KBM-7 (cell line): ENCODE data around the gene IGFLR1.
"Not testable (repeated sequence)": the region's sequence is repeated elsewhere in the genome, so short reads cannot be mapped to it uniquely, and the experiment has no call there.

Experiments used
- DNase-seq: peaks from one replicate; pipeline ENCODE4 v3.0.0-alpha.2; 2015
- in situ Hi-C: fragments of 300-500 bp; cut with MboI; formaldehyde crosslinking; loops from 2 replicates; pipeline ENCODE4 v1.14.3; 2020; ENCODE audit warnings: low sequenced_read_pairs, low pct_unique_long_range_greater_than_20kb, mixed read lengths

Gene IGFLR1

DNA sequence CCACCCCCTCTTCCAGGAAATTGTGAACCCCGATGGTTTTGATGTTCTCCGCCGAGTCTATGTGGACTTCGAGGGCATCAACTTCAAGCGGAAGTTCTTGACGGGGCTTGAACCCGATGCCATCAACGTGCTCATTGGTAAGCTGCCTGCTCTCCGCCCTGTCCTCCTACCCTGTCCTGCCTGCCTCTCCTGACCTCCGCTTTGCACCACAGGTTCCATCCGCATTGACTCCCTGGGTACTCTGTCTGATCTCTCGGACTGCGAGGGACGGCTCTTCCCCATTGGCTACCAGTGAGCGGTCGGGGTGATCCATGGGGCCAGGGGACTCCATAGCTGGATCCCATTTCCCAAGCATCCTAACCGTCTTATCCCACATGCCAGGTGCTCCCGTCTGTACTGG is 11.9 kb downstream of the IGFLR1 start:
- in situ Hi-C loops = no loop called here

GRCh38 chr19:35729763-35730162 is 12.5 kb downstream of the IGFLR1 start:
- no peak for DNase-seq
- in situ Hi-C loops = no loop called here

More for the DNA sequence above, 11.9 kb downstream of the IGFLR1 start:
- no peak for DNase-seq

DNA sequence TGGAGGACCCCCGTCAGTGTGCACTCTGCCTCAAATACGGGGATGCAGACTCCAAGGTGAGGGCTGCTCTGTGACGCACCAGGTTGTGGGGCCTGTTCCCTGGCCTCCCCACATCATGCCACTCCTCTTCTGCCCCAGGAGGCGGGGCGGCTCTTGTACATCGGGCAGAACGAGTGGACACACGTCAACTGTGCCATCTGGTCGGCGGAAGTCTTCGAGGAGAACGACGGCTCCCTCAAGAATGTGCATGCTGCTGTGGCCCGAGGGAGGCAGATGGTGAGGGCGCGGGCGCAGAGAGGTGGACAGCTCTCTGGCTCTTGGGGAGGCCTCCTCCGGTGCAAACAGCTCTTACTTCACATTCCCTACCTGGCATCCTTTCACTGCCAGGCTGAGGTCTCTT is 13.2 kb downstream of the IGFLR1 start:
- in situ Hi-C loops = no loop called here

GRCh38 chr19:35727956-35728706 is 14.1 kb downstream of the IGFLR1 start:
- in situ Hi-C loops = no loop called here
- no peak for DNase-seq

More for the DNA sequence above, 13.2 kb downstream of the IGFLR1 start:
- no peak for DNase-seq

DNA sequence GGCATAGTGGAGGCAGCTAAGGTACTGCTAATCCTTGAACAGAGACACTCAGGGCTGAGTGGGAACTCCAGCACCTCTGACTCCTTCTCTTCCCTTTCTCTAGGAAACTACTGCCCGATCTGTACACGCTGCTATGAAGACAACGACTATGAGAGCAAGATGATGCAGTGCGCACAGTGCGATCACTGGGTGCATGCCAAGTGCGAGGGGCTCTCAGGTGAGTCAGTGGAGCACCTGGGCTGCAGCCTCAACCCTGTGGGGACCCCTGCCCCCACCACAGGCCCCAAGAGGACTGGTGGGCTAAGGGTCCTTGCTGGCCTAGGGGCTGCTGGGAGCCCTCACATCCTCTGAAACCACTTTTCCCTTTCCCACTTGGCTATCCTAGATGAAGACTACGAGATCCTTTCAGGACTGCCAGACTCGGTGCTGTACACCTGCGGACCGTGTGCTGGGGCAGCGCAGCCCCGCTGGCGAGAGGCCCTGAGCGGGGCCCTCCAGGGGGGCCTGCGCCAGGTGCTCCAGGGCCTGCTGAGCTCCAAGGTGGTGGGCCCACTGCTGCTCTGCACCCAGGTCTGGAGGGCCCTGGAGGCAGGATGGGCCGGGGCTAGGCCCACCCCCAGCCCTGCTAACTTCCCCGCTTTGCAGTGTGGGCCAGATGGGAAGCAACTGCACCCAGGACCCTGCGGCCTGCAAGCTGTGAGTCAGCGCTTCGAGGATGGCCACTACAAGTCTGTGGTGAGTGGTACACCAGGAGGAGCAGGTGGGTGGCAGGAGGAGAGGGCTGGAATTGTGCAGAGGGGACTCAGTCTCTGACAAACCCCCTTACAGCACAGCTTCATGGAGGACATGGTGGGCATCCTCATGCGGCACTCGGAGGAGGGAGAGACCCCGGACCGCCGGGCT is 14.9 kb downstream of the IGFLR1 start:
- no peak for DNase-seq
- in situ Hi-C loops = no loop called here

DNA sequence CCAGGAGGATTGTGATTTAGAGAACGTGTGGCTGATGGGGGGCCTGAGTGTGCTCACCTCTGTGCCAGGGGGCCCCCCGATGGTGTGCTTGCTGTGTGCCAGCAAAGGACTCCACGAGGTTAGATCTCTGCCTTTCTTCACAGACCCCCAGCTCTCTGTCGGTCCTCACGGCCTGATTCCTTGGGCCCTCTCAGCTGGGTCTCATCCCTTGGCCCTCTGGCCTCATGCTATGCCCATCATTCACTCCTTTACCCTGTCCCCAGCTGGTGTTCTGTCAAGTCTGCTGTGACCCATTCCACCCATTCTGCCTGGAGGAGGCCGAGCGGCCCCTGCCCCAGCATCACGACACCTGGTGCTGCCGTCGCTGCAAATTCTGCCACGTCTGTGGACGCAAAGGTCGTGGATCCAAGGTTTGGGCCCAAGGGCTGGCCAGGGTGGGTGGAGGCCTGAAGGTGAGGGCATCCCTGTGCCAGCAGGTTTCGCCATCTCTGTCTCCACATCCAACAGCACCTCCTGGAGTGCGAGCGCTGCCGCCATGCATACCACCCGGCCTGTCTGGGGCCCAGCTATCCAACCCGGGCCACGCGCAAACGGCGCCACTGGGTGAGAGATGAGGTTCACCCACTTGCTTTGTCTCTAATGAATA is 16.9 kb downstream of the IGFLR1 start:
- no peak for DNase-seq
- in situ Hi-C loops = no loop called here

GRCh38 chr19:35724560-35724959 is 17.7 kb downstream of the IGFLR1 start:
- in situ Hi-C loops = no loop called here
- DNase-seq = no peak

DNA sequence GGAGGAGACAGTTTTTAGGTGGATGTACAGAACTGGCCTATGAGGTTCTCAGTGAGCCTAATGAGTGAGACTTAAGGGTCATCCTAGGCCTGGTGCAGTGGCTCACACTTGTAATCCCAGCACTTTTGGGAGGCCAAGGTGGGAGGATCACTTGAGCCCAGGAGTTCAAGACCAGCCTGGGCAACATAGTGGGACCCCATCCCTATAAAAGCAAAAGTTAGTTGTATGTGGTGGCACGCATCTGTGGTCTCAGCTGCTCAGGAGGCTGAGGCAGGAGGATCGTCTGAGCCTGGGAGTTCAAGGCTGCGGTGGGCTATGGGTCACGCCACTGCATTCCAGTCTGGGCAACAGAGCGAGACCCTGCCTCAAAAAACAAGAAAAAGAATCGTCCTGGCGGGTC is 18.1 kb downstream of the IGFLR1 start:
- DNase-seq, in situ Hi-C loops: not testable (repeated sequence)

GRCh38 chr19:35723671-35724070 is 18.6 kb downstream of the IGFLR1 start:
- in situ Hi-C loops = no loop called here

GRCh38 chr19:35722897-35723296 is 19.4 kb downstream of the IGFLR1 start:
- in situ Hi-C loops = no loop called here
- DNase-seq = no peak

More at GRCh38 chr19:35723671-35724070, 18.6 kb downstream of the IGFLR1 start:
- no peak for DNase-seq

DNA sequence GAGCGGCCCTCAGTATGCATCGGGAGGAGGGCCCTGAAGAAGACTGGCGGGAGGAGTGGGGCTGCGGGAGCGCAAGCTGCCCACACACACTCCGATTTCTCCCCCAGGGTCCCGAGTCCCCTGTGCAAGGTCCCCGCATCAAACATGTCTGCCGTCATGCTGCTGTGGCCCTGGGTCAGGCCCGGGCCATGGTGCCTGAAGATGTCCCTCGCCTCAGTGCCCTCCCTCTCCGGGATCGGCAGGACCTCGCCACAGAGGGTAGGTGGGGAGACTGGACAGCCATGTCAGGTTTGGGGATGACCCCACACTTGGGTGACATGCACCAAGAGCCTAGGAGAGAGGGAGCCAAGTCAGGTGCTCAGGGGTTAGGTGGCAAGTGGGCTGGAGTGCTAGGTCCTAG is 19.8 kb downstream of the IGFLR1 start:
- in situ Hi-C loops = no loop called here
- DNase-seq = no peak

DNA sequence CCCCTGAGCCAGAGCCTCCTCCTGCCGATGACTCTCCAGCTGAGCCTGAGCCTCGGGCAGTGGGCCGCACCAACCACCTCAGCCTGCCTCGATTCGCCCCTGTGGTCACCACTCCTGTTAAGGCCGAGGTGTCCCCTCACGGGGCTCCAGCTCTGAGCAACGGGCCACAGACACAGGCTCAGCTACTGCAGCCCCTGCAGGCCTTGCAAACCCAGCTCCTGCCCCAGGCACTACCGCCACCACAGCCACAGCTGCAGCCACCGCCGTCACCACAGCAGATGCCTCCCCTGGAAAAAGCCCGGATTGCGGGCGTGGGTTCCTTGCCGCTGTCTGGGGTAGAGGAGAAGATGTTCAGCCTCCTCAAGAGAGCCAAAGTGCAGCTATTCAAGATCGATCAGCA is 20.9 kb downstream of the IGFLR1 start:
- in situ Hi-C loops = no loop called here
- no peak for DNase-seq

- no peak for DNase-seq
- in situ Hi-C loops = no loop called here
Measured at GRCh38 chr19:35720648-35721047, 21.6 kb downstream of the IGFLR1 start.

DNA sequence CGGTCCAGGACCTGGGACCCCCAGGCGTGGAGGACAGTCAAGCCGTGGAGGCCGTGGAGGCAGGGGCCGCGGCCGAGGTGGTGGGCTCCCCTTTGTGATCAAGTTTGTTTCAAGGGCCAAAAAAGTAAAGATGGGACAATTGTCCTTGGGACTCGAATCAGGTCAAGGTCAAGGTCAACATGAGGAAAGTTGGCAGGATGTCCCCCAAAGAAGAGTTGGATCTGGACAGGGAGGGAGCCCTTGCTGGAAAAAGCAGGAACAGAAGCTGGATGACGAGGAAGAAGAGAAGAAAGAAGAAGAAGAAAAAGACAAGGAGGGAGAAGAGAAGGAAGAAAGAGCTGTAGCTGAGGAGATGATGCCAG is 22.1 kb downstream of the IGFLR1 start:
- in situ Hi-C loops = no loop called here
- no peak for DNase-seq

DNA sequence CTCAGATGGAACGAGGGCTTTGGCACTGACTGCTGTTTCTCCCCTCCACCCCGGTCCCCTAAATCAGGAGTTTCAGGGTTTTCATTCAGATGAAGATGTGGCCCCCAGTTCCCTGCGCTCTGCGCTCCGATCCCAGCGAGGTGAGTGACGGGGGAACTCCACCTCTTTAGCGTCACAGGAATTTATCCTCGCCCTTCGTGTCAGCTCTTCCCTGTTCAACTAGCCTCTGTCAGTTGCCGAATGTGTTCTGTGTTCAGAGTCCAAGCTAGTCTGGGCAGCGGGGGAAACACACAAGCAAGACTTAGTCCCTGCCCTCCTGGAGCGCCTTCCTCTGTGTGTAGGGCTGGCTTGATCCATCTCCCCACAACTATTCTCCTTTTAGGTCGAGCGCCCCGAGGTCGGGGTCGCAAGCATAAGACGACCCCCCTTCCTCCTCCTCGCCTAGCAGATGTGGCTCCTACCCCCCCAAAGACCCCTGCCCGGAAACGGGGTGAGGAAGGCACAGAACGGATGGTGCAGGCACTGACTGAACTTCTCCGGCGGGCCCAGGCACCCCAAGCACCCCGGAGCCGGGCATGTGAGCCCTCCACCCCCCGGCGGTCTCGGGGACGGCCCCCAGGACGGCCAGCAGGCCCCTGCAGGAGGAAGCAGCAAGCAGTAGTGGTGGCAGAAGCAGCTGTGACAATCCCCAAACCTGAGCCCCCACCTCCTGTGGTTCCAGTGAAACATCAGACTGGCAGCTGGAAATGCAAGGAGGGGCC is 22.7 kb downstream of the IGFLR1 start:
- in situ Hi-C loops = no loop called here
- DNase-seq = no peak

- DNase-seq = peak; percentile 22
- in situ Hi-C loops = no loop called here
Measured at GRCh38 chr19:35718345-35719041, 23.8 kb downstream of the IGFLR1 start.

DNA sequence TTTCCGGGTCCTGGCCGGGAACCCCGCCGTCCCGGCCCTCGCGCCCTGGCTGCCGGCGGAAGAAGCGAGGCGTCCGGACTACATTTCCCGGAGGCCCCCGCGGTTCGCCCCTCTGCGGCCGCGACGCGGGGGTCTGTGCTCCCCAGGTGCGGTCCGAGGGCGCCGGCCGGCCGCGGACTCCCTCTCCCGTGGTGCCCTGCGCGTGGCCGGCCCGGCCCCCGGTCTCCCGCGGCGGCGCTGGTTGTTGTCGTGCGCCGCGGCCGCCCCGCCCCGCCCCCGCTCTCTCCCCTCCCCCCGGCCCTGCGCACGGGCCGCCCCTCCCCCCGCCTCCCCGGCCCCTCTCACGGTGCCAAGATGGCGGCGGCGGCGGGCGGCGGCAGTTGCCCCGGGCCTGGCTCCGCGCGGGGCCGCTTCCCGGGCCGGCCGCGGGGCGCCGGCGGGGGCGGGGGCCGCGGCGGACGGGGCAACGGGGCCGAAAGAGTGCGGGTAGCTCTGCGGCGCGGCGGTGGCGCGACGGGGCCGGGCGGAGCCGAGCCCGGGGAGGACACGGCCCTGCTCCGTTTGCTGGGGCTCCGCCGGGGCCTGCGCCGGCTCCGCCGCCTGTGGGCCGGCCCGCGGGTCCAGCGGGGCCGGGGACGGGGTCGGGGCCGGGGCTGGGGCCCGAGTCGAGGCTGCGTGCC is 24.4 kb downstream of the IGFLR1 start, which contains the start of gene KMT2B:
TSS of gene KMT2B (plus strand) at position 339 of the 680 bp plus-strand sequence. CDS start at position 355, 16 bp downstream.
- in situ Hi-C loops = no loop called here
- DNase-seq = no peak
